Activated CD8-positive, alpha-beta memory T cell treated with anti-CD3 and anti-CD28 coated beads, Interleukin-2, amount 50 U/mL, for 1 hour (primary cell): ENCODE data around the gene OR2B6.

Source experiments
- DNase-seq: peaks from one replicate; pipeline ENCODE4 v3.0.0-alpha.2; 2020; ENCODE audit errors: extremely low read depth

The OR2B6 gene

GRCh38 chr6:28000351-28001045 lies 43.5 kb downstream of the OR2B6 start:
- no peak for DNase-seq

DNA sequence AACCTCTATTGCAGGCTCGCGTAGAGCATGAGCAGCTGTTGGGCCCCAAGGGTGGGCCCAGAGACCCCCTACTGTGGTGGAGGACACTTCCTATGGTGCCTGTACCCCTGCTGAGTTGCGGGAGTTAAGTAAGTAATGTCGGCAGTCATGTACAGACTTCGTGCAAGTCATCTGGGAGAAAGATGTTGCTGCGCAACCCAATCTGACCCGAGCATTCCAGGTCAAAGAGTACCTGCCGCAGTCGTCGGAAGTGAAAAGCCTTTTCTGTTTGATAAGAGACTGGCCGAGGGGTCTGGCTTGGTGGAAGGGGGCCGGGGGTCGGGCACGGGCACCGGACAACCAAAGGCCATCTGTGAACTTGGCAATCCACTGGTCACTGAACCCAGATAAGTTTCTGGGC lies 44.3 kb downstream of the OR2B6 start:
- DNase-seq, result no peak

DNA sequence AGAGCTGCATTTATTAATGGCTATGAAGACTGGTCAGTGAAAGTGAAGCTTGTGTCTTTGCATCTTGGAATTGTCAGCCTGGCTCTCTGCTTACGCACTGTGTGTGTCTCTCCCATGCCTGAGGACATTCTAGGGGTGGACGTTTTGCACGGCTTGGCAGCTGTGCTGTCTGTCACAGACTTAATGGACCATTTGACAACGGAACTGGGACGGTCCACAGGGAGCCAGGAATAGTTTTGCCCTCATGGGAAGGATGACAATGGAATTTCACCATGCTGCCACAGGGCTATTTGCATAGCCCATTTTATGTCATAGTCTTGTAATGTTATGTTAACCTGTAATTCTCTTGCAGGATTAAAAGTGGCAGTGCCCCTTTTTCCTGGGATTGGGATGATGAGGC lies 44.7 kb downstream of the OR2B6 start:
- DNase-seq, result no peak

GRCh38 chr6:28002161-28002560 lies 45.1 kb downstream of the OR2B6 start:
- DNase-seq, result no peak

DNA sequence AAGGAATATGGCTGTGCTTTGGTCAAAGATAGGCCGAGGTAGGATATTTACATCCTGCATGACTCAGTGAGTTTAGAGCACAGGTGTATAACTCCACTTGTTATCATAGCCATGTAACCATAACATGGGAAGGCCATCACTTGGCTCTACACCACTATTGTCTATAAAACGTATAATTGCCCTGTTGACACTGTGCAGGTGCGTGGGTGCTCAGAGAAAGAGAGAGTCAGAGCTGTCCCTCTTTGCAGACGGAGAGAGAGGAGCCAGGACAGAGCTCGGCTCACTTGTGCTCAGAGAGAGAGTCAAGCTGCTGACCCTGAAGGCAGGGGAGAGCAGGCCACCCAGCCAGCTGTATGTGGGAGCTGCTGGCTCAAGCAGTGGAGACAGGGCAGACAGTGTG lies 46.0 kb downstream of the OR2B6 start:
- no peak for DNase-seq

DNA sequence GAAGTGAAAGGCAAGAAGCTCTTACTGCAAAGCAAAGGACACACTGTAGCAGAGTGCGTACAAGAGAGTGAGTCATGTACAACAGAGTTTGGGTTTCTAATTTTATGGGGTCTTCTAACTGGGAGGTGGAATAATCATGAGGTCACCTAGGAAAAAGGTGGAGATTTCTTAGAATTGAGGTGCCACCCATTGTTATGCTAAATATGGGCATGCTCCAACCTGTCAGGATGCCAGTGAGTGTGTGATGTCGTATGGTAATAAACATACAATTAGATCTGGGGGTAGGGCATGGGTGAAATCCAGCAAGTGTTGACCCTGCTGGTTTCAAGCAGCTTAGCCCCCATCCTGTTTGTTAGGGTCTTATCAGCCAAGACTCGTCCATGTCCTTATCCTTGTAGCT lies 46.6 kb downstream of the OR2B6 start:
- DNase-seq, result no peak

GRCh38 chr6:28004350-28005151 lies 47.5 kb downstream of the OR2B6 start:
- no peak for DNase-seq

GRCh38 chr6:28005152-28005890 lies 48.3 kb downstream of the OR2B6 start:
- DNase-seq, result no peak

GRCh38 chr6:28005975-28006374 lies 48.9 kb downstream of the OR2B6 start:
- no peak for DNase-seq
